ENCODE results near the gene FHIP2A.

The FHIP2A gene

GRCh38 chr10:114811862-114812261, 9.7 kb upstream of the FHIP2A start:
- no peak overlapping the region for H3K4me3 ChIP-seq (ENCODE audit: insufficient read depth, low read depth, low read length)
- no peaks in the 10 kb centered on the region for H3K36me3 ChIP-seq (ENCODE audit: control insufficient read depth, insufficient read depth, low read length)
- 88 to 93% methylated on average over 1 of the region's 1 CpG for WGBS, 2 experiments

GRCh38 chr10:114815791-114816190, 5.8 kb upstream of the FHIP2A start:
- Histone ChIP-seq H3K4me1 (ENCODE audit: control insufficient read depth, insufficient read depth, low read length) (no peaks in the 10 kb centered on the region), H3K4me3 (ENCODE audit: insufficient read depth, low read depth, low read length) (no peak overlapping the region), H3K36me3 (ENCODE audit: control insufficient read depth, insufficient read depth, low read length) (no peaks in the 10 kb centered on the region), H3K27ac (ENCODE audit: insufficient read depth, low read depth, low read length, poor library complexity, severe bottlenecking) (no peak overlapping the region), H3K27me3 (ENCODE audit: control insufficient read depth, insufficient read depth, low read length, poor library complexity, severe bottlenecking) (no peaks in the 10 kb centered on the region), H3K9me3 (ENCODE audit: control insufficient read depth, low read length) (no peaks in the 10 kb centered on the region)
- 80 to 89% methylated on average over 1 of the region's 1 CpG for WGBS, 2 experiments

More at GRCh38 chr10:114811862-114812261, 9.7 kb upstream of the FHIP2A start:
- H3K4me1 ChIP-seq (ENCODE audit: control insufficient read depth, insufficient read depth, low read length): no peaks in the 10 kb centered on the region
- no peak overlapping the region for H3K27ac ChIP-seq (ENCODE audit: insufficient read depth, low read depth, low read length, poor library complexity, severe bottlenecking)
- H3K27me3 ChIP-seq (ENCODE audit: control insufficient read depth, insufficient read depth, low read length, poor library complexity, severe bottlenecking): no peaks in the 10 kb centered on the region
- no peaks in the 10 kb centered on the region for H3K9me3 ChIP-seq (ENCODE audit: control insufficient read depth, low read length)

DNA sequence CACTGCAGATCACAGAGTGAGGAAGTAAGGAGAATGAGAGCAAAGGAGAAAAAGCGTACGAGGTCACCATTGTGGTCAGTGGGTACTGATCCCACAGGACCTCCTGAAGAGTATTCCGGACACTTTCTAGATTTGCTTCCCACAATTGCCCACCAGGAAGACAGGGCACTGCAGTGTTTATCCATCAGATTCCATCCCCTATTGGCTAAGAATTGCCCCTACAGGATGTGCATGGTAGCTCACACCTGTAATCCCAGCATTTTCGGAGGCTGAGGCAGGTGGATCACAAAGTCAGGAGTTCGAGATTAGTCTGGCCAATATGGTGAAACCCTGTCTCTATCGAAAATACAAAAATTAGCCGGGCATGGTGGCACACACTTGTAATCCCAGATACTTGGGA, 5.3 kb upstream of the FHIP2A start:
- Histone ChIP-seq H3K27ac (ENCODE audit: insufficient read depth, low read depth, low read length, poor library complexity, severe bottlenecking) (no peak overlapping the region), H3K27me3 (ENCODE audit: control insufficient read depth, insufficient read depth, low read length, poor library complexity, severe bottlenecking) (no peaks in the 10 kb centered on the region), H3K36me3 (ENCODE audit: control insufficient read depth, insufficient read depth, low read length) (no peaks in the 10 kb centered on the region), H3K4me3 (ENCODE audit: insufficient read depth, low read depth, low read length) (no peak overlapping the region), H3K4me1 (ENCODE audit: control insufficient read depth, insufficient read depth, low read length) (no peaks in the 10 kb centered on the region), H3K9me3 (ENCODE audit: control insufficient read depth, low read length) (no peaks in the 10 kb centered on the region)
- WGBS, 2 experiments: 93 to 94% methylated on average over 7 of the region's 7 CpGs

- H3K36me3 ChIP-seq (ENCODE audit: control insufficient read depth, insufficient read depth, low read length): no peaks in the 10 kb centered on the region
- 81 to 93% methylated on average over 1 of the region's 1 CpG for WGBS, 2 experiments
- H3K4me1 ChIP-seq (ENCODE audit: control insufficient read depth, insufficient read depth, low read length): no peaks in the 10 kb centered on the region
- H3K4me3 ChIP-seq (ENCODE audit: insufficient read depth, low read depth, low read length): no peak overlapping the region
- H3K9me3 ChIP-seq (ENCODE audit: control insufficient read depth, low read length): no peaks in the 10 kb centered on the region
- no peak overlapping the region for H3K27ac ChIP-seq (ENCODE audit: insufficient read depth, low read depth, low read length, poor library complexity, severe bottlenecking)
- H3K27me3 ChIP-seq (ENCODE audit: control insufficient read depth, insufficient read depth, low read length, poor library complexity, severe bottlenecking): no peaks in the 10 kb centered on the region
Measured at GRCh38 chr10:114819322-114819721, 2.3 kb upstream of the FHIP2A start.

DNA sequence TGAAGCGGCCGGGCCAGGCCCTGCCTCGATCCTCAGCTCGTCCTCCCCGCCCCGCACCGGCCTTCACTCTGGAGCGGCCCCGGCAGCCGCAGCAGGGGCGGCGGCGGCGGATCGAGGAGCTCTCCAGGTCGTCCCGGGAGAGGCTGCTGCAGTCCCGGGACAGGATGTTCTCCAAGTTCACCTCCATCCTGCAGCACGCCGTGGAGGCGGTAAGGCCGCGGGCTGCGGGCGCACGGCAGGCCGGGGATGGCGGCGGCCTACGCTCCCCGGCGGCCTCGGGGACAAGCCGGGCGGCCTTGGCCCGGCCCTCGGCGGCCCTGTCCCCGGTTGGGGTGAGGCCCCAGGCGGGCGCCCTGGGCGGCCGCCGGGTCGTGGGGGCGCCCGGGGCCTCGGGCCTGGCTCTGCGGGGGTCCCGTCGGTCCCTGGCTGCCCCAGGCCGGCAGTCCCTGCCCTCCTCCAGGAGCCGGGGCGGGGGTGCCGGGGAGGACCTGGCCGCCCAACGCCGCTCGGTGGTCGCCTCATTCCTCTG, 399 bp downstream of the FHIP2A start:
- Histone ChIP-seq H3K9me3 (ENCODE audit: control insufficient read depth, low read length) (no peaks in the 10 kb centered on the region), H3K27me3 (ENCODE audit: control insufficient read depth, insufficient read depth, low read length, poor library complexity, severe bottlenecking) (no peaks in the 10 kb centered on the region), H3K27ac (ENCODE audit: insufficient read depth, low read depth, low read length, poor library complexity, severe bottlenecking) (peak overlapping the region; percentile 26), H3K36me3 (ENCODE audit: control insufficient read depth, insufficient read depth, low read length) (no peaks in the 10 kb centered on the region), H3K4me1 (ENCODE audit: control insufficient read depth, insufficient read depth, low read length) (no peaks in the 10 kb centered on the region), H3K4me3 (ENCODE audit: insufficient read depth, low read depth, low read length) (peak overlapping the region; percentile 89)
- WGBS, 2 experiments: 0% methylated on average over 60 of the region's 60 CpGs

GRCh38 chr10:114822444-114823076, 980 bp downstream of the FHIP2A start:
- Histone ChIP-seq H3K27ac (ENCODE audit: insufficient read depth, low read depth, low read length, poor library complexity, severe bottlenecking) (peak overlapping the region; percentile 16), H3K4me1 (ENCODE audit: control insufficient read depth, insufficient read depth, low read length) (no peaks in the 10 kb centered on the region), H3K27me3 (ENCODE audit: control insufficient read depth, insufficient read depth, low read length, poor library complexity, severe bottlenecking) (no peaks in the 10 kb centered on the region), H3K36me3 (ENCODE audit: control insufficient read depth, insufficient read depth, low read length) (no peaks in the 10 kb centered on the region), H3K4me3 (ENCODE audit: insufficient read depth, low read depth, low read length) (peak overlapping the region; percentile 89), H3K9me3 (ENCODE audit: control insufficient read depth, low read length) (no peaks in the 10 kb centered on the region)
- WGBS, 2 experiments: 1% methylated on average over 22 of the region's 22 CpGs

GRCh38 chr10:114823077-114823463, 1.5 kb downstream of the FHIP2A start:
- peak overlapping the region; percentile 89 for H3K4me3 ChIP-seq (ENCODE audit: insufficient read depth, low read depth, low read length)
- no peak overlapping the region for H3K27ac ChIP-seq (ENCODE audit: insufficient read depth, low read depth, low read length, poor library complexity, severe bottlenecking)
- H3K36me3 ChIP-seq (ENCODE audit: control insufficient read depth, insufficient read depth, low read length): no peaks in the 10 kb centered on the region
- H3K27me3 ChIP-seq (ENCODE audit: control insufficient read depth, insufficient read depth, low read length, poor library complexity, severe bottlenecking): no peaks in the 10 kb centered on the region
- 90 to 96% methylated on average over 1 to 2 of the region's 2 CpGs for WGBS, 2 experiments
- H3K4me1 ChIP-seq (ENCODE audit: control insufficient read depth, insufficient read depth, low read length): no peaks in the 10 kb centered on the region
- no peaks in the 10 kb centered on the region for H3K9me3 ChIP-seq (ENCODE audit: control insufficient read depth, low read length)

- Histone ChIP-seq H3K4me3 (ENCODE audit: insufficient read depth, low read depth, low read length) (no peak overlapping the region), H3K4me1 (ENCODE audit: control insufficient read depth, insufficient read depth, low read length) (no peaks in the 10 kb centered on the region), H3K27ac (ENCODE audit: insufficient read depth, low read depth, low read length, poor library complexity, severe bottlenecking) (no peak overlapping the region), H3K36me3 (ENCODE audit: control insufficient read depth, insufficient read depth, low read length) (no peaks in the 10 kb centered on the region), H3K9me3 (ENCODE audit: control insufficient read depth, low read length) (no peaks in the 10 kb centered on the region), H3K27me3 (ENCODE audit: control insufficient read depth, insufficient read depth, low read length, poor library complexity, severe bottlenecking) (no peaks in the 10 kb centered on the region)
- WGBS, 2 experiments: 100% methylated on average over 1 of the region's 1 CpG; no CpG with 5 or more reads in 1 of the 2 experiments
Measured at GRCh38 chr10:114824391-114824790, 2.8 kb downstream of the FHIP2A start.

DNA sequence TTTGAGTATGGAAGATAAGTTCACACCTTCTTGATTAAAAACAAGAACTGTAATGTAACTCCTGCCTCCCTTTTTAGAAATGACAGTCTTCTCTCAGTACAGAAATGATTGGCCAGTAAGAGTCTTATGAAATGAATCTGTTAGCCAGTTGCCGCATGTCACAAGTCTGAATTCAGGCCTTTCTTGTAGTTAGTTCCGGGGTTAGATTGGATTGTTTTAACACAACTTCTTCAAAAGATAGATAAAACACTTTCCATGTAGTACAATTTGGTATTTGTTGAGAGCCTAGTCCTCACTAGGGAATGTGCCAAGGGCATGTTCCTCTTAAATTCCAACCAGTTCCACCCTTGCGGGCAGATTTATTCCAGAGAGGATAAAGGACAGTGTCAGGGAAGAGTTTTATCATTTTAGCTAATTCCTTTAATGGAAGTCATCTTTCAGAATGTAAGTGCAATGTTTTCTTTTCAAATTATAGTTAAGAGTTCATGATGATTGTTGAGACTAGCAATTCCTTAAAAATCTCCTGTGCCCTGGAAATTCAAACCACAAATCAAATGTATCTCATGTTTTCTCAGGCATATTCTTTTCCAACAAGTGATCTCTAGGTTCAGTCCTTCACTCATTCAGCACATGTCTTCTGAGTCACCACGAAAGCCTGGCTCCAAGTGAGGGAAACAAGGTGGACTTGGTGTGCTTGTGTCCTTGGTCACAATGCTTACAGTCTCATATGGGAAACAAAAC, 4.1 kb downstream of the FHIP2A start:
- 92 to 100% methylated on average over 2 to 4 of the region's 4 CpGs for WGBS, 2 experiments
- no peak overlapping the region for H3K4me3 ChIP-seq (ENCODE audit: insufficient read depth, low read depth, low read length)
- no peaks in the 10 kb centered on the region for H3K27me3 ChIP-seq (ENCODE audit: control insufficient read depth, insufficient read depth, low read length, poor library complexity, severe bottlenecking)
- H3K4me1 ChIP-seq (ENCODE audit: control insufficient read depth, insufficient read depth, low read length): no peaks in the 10 kb centered on the region
- no peaks in the 10 kb centered on the region for H3K9me3 ChIP-seq (ENCODE audit: control insufficient read depth, low read length)
- no peaks in the 10 kb centered on the region for H3K36me3 ChIP-seq (ENCODE audit: control insufficient read depth, insufficient read depth, low read length)
- no peak overlapping the region for H3K27ac ChIP-seq (ENCODE audit: insufficient read depth, low read depth, low read length, poor library complexity, severe bottlenecking)

- Histone ChIP-seq H3K27me3 (ENCODE audit: control insufficient read depth, insufficient read depth, low read length, poor library complexity, severe bottlenecking) (no peaks in the 10 kb centered on the region), H3K9me3 (ENCODE audit: control insufficient read depth, low read length) (no peaks in the 10 kb centered on the region), H3K4me1 (ENCODE audit: control insufficient read depth, insufficient read depth, low read length) (no peaks in the 10 kb centered on the region), H3K4me3 (ENCODE audit: insufficient read depth, low read depth, low read length) (no peak overlapping the region), H3K27ac (ENCODE audit: insufficient read depth, low read depth, low read length, poor library complexity, severe bottlenecking) (no peak overlapping the region), H3K36me3 (ENCODE audit: control insufficient read depth, insufficient read depth, low read length) (peaks cover 6% of the 10 kb centered on the region)
- WGBS, 2 experiments: 81 to 87% methylated on average over 4 of the region's 4 CpGs
Measured at GRCh38 chr10:114829160-114829909, 7.8 kb downstream of the FHIP2A start.
